Muscle of leg (tissue), 11 donors: ENCODE measurements around the gene ELL. TPM values are rescaled to one million over a fixed set of nuclear protein-coding genes. Genes with fewer than 3 reads are reported as not detected.

Experiments used
- DNase-seq: peaks from one replicate; pipeline ENCODE4 v3.0.0; 2013
- H3K27ac ChIP-seq: one replicate; pipeline ENCODE4 v1.5.1; 2013; ENCODE audit warnings: mild to moderate bottlenecking, low read length, control low read depth
- H3K27me3 ChIP-seq: one replicate; pipeline ENCODE4 v1.6.1; 2013; ENCODE audit warnings: low read length; ENCODE audit not compliant: control insufficient read depth, insufficient read depth
- H3K36me3 ChIP-seq: one replicate; pipeline ENCODE4 v1.6.1; 2013; ENCODE audit warnings: low read length; ENCODE audit not compliant: control insufficient read depth, insufficient read depth
- H3K4me1 ChIP-seq: one replicate; pipeline ENCODE4 v1.6.1; 2013; ENCODE audit warnings: low read length; ENCODE audit not compliant: control insufficient read depth, insufficient read depth
- H3K4me3 ChIP-seq: one replicate; pipeline ENCODE4 v1.5.1; 2013; ENCODE audit warnings: low read length, control low read depth
- H3K9me3 ChIP-seq: replicated peaks from 2 replicates; pipeline ENCODE4 v1.6.1; 2013; ENCODE audit warnings: low read depth, low read length; ENCODE audit not compliant: control insufficient read depth
- WGBS: methylation state at CpG from one replicate; pipeline ENCODE4 v1.1.5; 2013; ENCODE audit warnings: missing lambda C conversion rate; ENCODE audit not compliant: insufficient coverage; 5-methylcytosine and 5-hydroxymethylcytosine counted together
- polyA plus RNA-seq, 8 donors: library from polyadenylated mRNA; unstranded; fragments of 120-200 nt; gene quantifications; one replicate each; pipeline versions ENCODE4 v1.2.1 to v1.2.3, GENCODE V29; 2013; ENCODE audit warnings: inconsistent platforms in 1 of 8, low replicate concordance in 1 of 8; ENCODE audit not compliant: insufficient read length in 8 of 8, insufficient read depth in 1 of 8
- total RNA-seq: library from RNA; stranded (reverse); fragments of 120-200 nt; gene quantifications from one replicate; pipeline ENCODE4 v1.2.4, GENCODE V29; 2013

Gene ELL
- total and polyA plus RNA-seq, 9 donors = 11.4 to 20.3 (median 16.7) TPM

DNA sequence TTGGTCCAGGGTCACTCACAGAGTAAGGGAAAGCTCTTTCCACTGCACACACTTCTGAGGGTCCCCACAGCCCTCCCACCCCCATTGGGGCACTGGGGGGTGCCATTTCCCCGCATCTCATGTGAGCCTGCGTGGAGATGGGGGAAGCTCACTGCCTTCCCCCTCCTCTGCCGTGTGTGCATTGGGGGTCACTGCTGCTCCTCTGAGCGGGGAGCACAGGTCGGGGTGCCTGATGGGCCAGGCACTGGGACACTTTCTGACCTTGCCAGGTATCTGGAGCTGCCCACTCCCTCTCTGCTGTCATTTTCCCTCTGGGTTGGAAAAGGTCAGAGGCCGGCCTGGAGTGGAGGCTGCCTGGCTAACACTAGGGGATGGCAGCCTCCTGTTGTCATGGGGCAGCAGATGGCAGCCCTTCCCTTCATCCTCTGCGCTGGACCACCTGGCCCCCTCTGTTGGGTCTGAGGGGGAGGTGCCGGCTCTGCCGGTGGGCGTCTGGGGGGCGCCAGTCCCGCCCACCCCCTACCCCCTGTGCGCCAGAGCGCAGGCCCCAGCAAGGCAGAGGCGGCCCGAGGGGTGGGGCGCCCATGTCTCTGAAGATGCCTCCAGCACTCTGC lies 93.6 kb downstream of the ELL start:
- Histone ChIP-seq H3K9me3 (no peaks in the 10 kb centered on the region), H3K4me3 (no peak overlapping the region), H3K36me3 (peaks cover 22% of the 10 kb centered on the region), H3K27me3 (no peaks in the 10 kb centered on the region), H3K4me1 (peaks cover 91% of the 10 kb centered on the region), H3K27ac (no peak overlapping the region)
- WGBS = 33% methylated on average over 5 of the region's 17 CpGs
- no peak for DNase-seq

GRCh38 chr19:18427743-18428113 lies 94.1 kb downstream of the ELL start:
- no peaks in the 10 kb centered on the region for H3K27me3 ChIP-seq
- DNase-seq = no peak
- H3K36me3 ChIP-seq = peaks cover 22% of the 10 kb centered on the region
- H3K27ac ChIP-seq = no peak overlapping the region
- H3K4me1 ChIP-seq = peaks cover 91% of the 10 kb centered on the region
- no peak overlapping the region for H3K4me3 ChIP-seq
- 54% methylated on average over 4 of the region's 12 CpGs for WGBS
- no peaks in the 10 kb centered on the region for H3K9me3 ChIP-seq

GRCh38 chr19:18427080-18427742 lies 94.7 kb downstream of the ELL start:
- H3K4me3 ChIP-seq = no peak overlapping the region
- H3K27ac ChIP-seq = no peak overlapping the region
- H3K4me1 ChIP-seq = peaks cover 91% of the 10 kb centered on the region
- no peaks in the 10 kb centered on the region for H3K9me3 ChIP-seq
- peaks cover 26% of the 10 kb centered on the region for H3K36me3 ChIP-seq
- 71% methylated on average over 11 of the region's 16 CpGs for WGBS
- H3K27me3 ChIP-seq = no peaks in the 10 kb centered on the region
- no peak for DNase-seq

- Histone ChIP-seq H3K27ac (peak overlapping the region; percentile 71), H3K9me3 (no peaks in the 10 kb centered on the region), H3K4me3 (no peak overlapping the region), H3K36me3 (peaks cover 20% of the 10 kb centered on the region), H3K4me1 (peaks cover 89% of the 10 kb centered on the region), H3K27me3 (no peaks in the 10 kb centered on the region)
- 70% methylated on average over 5 of the region's 8 CpGs for WGBS
- no peak for DNase-seq
Measured at GRCh38 chr19:18426416-18426767, 95.5 kb downstream of the ELL start.

DNA sequence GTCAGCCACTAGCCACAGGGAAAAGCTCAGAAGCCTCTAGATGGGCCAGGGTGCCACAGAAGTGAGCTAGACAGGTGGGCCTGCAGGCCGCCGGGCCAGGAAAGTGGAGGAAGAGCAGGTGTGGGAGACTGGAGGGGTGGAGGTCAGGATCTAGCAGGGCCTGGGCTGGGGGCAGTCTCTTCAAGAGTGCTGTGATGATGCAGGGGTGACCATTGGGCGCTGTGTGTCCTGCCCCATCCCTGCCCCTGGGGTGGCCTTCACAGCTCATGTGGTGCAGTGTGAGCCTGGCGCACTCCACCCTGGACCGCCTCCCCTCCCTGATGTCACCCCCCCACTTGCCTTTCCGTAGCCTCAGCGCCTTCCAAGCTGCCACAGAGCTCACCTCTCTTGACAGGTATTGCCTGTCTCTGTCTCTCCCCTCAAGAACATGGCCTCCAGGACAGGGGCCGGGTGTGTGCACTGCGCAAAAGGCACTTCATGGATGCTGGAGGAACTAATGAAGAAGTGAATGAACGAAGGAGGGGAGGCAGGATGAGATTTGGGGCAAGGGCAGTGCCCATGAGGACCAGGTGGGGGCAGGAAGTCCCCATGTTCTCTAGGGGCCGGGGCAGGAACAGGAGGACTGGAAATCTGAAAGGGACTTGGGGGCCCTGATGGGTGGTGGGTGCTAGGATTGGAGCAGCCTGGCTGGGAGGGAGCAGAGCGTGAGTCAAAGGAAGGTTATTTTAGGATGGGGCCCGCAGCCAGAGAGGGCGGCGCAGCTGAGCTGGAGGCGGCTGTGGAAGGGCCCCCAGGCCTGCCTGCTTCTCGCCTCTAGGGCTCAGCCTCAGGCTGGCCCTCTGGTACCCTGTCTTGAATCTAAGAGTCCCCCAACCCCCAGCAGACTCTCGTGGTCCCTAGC lies 96.1 kb downstream of the ELL start:
- Histone ChIP-seq H3K4me1 (peaks cover 95% of the 10 kb centered on the region), H3K27ac (peak overlapping the region; percentile 87), H3K4me3 (no peak overlapping the region), H3K9me3 (no peaks in the 10 kb centered on the region), H3K27me3 (no peaks in the 10 kb centered on the region), H3K36me3 (peaks cover 19% of the 10 kb centered on the region)
- peak; percentile 86 for DNase-seq
- WGBS = 63% methylated on average over 12 of the region's 18 CpGs

- peak overlapping the region; percentile 87 for H3K27ac ChIP-seq
- DNase-seq = no peak
- peaks cover 17% of the 10 kb centered on the region for H3K36me3 ChIP-seq
- H3K9me3 ChIP-seq = no peaks in the 10 kb centered on the region
- peaks cover 99% of the 10 kb centered on the region for H3K4me1 ChIP-seq
- no peaks in the 10 kb centered on the region for H3K27me3 ChIP-seq
- no peak overlapping the region for H3K4me3 ChIP-seq
- WGBS = 68% methylated on average over 10 of the region's 17 CpGs
Measured at GRCh38 chr19:18424890-18425514, 96.9 kb downstream of the ELL start.

GRCh38 chr19:18424122-18424889 lies 97.6 kb downstream of the ELL start:
- no peak for DNase-seq
- H3K4me1 ChIP-seq = peaks cover 93% of the 10 kb centered on the region
- H3K27ac ChIP-seq = peak overlapping the region; percentile 13
- WGBS = 46% methylated on average over 15 of the region's 22 CpGs
- H3K27me3 ChIP-seq = no peaks in the 10 kb centered on the region
- no peak overlapping the region for H3K4me3 ChIP-seq
- peaks cover 17% of the 10 kb centered on the region for H3K36me3 ChIP-seq
- no peaks in the 10 kb centered on the region for H3K9me3 ChIP-seq

GRCh38 chr19:18423258-18424020 lies 98.4 kb downstream of the ELL start:
- Histone ChIP-seq H3K4me3 (no peak overlapping the region), H3K36me3 (peaks cover 17% of the 10 kb centered on the region), H3K27ac (peak overlapping the region; percentile 13), H3K27me3 (no peaks in the 10 kb centered on the region), H3K4me1 (peaks cover 91% of the 10 kb centered on the region), H3K9me3 (no peaks in the 10 kb centered on the region)
- WGBS = 79% methylated on average over 16 of the region's 21 CpGs
- DNase-seq = peak; percentile 23

DNA sequence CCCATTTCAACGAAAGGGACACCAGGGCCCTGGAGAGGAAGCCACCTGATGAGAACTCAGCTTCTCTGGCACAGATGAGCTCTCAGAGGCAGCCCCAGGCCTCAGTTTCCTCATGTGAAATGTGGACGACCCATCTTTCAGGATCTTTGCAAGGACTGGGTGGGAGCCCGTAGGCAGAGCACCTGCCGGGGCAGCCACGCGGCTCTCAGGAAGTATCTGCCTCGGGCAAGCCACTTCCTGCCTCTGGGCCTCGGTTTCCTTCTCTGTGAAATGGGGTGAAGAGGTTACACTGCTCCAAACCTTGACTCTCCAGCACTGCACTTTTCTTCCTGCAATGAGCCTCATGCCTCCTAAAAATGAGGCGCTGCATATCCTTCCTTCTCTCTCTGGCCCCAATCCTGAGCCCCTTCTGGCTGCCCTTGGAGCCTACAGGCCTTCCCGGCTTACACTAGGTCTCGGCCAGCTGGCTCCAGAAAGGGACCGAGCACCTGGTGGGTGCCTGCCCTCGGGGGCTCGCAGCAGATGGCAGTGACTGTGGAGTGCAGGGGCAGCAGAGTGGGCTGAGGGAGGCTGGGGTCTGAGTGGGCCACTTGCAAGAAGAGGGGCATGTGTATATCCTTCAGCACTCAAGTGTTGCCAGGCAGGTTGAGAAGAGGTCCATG lies 99.2 kb downstream of the ELL start:
- Histone ChIP-seq H3K4me3 (no peak overlapping the region), H3K9me3 (no peaks in the 10 kb centered on the region), H3K36me3 (peaks cover 13% of the 10 kb centered on the region), H3K4me1 (peaks cover 91% of the 10 kb centered on the region), H3K27me3 (no peaks in the 10 kb centered on the region), H3K27ac (no peak overlapping the region)
- WGBS = 58% methylated on average over 8 of the region's 14 CpGs
- peak; percentile 18 for DNase-seq
